Left lung (tissue), 10 donors: ENCODE results near the gene MEIKIN. TPM values are rescaled to one million over a fixed set of nuclear protein-coding genes. Genes with fewer than 3 reads are reported as not detected.

Experiments used
- ATAC-seq: fragments of 200-7000 bp; cut with Tn5 transposase; one replicate; pipeline ENCODE4 v1.9.1; 2020; ENCODE audit warnings: moderate library complexity
- DNase-seq, 4 donors: peaks; one replicate each; pipeline ENCODE4 v3.0.0-alpha.2; 2013 to 2020
- H3K27ac ChIP-seq, 2 donors: fragments of 200-600 bp; sonication (generic) in 1 of 2; one replicate each; pipeline versions ENCODE4 v1.5.0 to v1.8.0; 2020 to 2021
- H3K27me3 ChIP-seq, 2 donors: fragments of 200-600 bp; sonication (generic) in 1 of 2; one replicate each; pipeline versions ENCODE4 v1.5.0 to v1.8.0; 2020 to 2021
- H3K36me3 ChIP-seq, 2 donors: fragments of 200-600 bp; sonication (generic) in 1 of 2; one replicate each; pipeline versions ENCODE4 v1.5.0 to v1.8.0; 2020 to 2021
- H3K4me1 ChIP-seq, 2 donors: fragments of 200-600 bp; one replicate each; pipeline ENCODE4 v1.8.0; 2021
- H3K4me3 ChIP-seq, 2 donors: fragments of 200-600 bp; sonication (generic) in 1 of 2; one replicate each; pipeline versions ENCODE4 v1.5.0 to v1.8.0; 2020 to 2021; ENCODE audit warnings: mild to moderate bottlenecking in 1 of 2
- H3K9me3 ChIP-seq, 2 donors: fragments of 200-600 bp; sonication (generic) in 1 of 2; one replicate each; pipeline versions ENCODE4 v1.5.0 to v1.8.0; 2020 to 2021
- intact Hi-C, 2 donors: fragments of 100-400 bp; cut with DNase I; formaldehyde crosslinking; loops; one replicate each; pipeline versions ENCODE4 v1.11.2 to v1.14.2; 2022
- polyA plus RNA-seq, 6 donors: library from polyadenylated mRNA; unstranded; fragments of 120-200 nt; gene quantifications; one replicate each; pipeline ENCODE4 v1.2.1, GENCODE V29; 2013; ENCODE audit not compliant: insufficient read length in 6 of 6
- total RNA-seq, 2 donors: library from RNA; stranded (reverse); fragmentation: NEBNext Ultra II Directional; extraction: Animal tissue kit (Norgen Biotek cat#: 25700); gene quantifications; one replicate each; pipeline ENCODE4 v1.2.1, GENCODE V29; 2021
- TF ChIP-seq, protein P1 (sequence below), 2 donors: fragments of 200-600 bp; sonication (generic) in 1 of 2; IDR thresholded peaks; one replicate each; pipeline versions ENCODE4 v1.5.0 to v1.8.0; 2021; ENCODE audit warnings: antibody characterized with exemption in 2 of 2
- donor health status: DM: no; HTN: yes; CAD: no.
- donor health status: DM: no; HTN: no; CAD: no.

The MEIKIN gene
- total and polyA plus RNA-seq, 8 donors = 0.17 to 1.5 (median 0.85) TPM; not detected in 5

DNA sequence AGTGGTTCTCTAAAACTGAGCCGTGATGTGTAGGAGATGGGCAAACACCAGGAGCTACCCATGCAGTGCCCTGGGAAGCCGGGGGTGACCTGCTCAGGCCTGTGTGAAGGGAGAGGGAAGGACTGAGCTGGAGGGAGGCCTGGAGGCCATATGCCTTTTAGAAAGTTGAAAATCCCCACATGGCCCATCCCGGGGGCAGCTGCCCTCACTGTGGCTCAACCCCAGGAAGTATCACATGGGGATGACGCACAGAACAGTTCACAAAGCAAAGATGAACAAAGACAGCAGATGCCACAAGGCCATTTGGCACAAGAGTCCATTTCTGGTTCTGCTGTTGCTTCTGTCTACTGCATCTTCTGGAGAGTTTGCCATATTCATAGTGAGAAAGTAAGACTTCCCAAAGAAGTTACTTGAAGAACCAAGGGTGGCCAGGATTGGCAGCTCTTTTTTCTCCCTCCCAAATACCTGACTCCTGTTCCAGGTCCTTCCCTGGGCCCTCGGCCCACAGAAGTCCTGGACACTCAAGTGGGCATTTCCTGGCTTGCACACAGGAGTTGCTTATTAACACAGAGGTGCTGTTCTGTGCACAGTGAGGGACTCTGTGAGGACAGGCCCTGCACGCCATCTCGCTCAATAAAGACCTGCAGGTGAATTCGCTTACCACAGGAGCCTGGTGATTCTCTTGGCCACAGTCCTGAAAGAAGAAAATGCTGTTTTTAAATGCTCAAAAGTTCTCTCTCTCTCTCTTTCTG is 40.9 kb upstream of the MEIKIN start:
- intact Hi-C loops = no loop called here
- TF ChIP-seq, protein P1, sequence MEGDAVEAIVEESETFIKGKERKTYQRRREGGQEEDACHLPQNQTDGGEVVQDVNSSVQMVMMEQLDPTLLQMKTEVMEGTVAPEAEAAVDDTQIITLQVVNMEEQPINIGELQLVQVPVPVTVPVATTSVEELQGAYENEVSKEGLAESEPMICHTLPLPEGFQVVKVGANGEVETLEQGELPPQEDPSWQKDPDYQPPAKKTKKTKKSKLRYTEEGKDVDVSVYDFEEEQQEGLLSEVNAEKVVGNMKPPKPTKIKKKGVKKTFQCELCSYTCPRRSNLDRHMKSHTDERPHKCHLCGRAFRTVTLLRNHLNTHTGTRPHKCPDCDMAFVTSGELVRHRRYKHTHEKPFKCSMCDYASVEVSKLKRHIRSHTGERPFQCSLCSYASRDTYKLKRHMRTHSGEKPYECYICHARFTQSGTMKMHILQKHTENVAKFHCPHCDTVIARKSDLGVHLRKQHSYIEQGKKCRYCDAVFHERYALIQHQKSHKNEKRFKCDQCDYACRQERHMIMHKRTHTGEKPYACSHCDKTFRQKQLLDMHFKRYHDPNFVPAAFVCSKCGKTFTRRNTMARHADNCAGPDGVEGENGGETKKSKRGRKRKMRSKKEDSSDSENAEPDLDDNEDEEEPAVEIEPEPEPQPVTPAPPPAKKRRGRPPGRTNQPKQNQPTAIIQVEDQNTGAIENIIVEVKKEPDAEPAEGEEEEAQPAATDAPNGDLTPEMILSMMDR (IDR thresholded peaks at IDR 0.05) = no peak
- ATAC-seq (peak; percentile 27), DNase-seq (no peak)
- H3K9me3 ChIP-seq = no peaks in the 10 kb centered on the region
- no peak overlapping the region for H3K4me3 ChIP-seq
- H3K27me3 ChIP-seq = no peaks in the 10 kb centered on the region
- H3K4me1 ChIP-seq = no peaks in the 10 kb centered on the region
- H3K36me3 ChIP-seq = no peaks in the 10 kb centered on the region
- no peak overlapping the region for H3K27ac ChIP-seq

DNA sequence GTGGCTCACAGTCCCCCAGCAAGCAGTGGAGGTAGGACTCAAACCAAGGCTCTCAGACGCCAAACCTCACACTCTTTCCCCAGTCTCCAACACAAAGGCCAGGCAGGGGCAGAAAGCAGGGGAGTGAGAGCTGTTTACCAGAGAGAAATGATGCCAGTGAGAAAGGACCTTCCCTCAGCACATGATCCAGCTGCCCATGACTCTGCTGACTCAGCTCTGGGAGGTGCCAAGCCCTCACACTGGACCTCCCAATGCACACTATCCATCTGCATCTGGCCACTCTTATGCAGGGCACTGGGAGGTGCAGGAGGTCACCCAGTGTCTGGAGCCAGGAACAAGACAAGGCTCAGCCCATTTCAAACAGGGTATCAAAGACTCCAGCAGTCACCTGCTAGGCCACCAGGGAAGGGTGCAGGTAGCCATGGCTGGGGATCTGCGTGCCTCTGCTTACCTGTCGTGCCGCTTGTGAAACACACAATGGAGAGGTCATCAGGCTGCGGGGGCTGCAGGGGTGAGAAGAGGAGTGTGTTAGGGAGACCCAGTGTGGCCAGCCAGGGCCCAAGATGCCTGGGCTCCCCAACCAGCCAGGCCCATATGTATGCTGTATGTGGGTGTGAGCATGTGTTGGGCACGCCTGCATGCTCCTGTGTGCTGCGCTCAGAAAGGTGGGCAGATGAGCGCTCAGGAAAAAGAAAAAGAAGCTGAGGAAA is 39.6 kb upstream of the MEIKIN start:
- H3K9me3 ChIP-seq = no peaks in the 10 kb centered on the region
- H3K4me1 ChIP-seq = no peaks in the 10 kb centered on the region
- H3K4me3 ChIP-seq = no peak overlapping the region
- ATAC-seq (no peak), DNase-seq (no peak)
- TF ChIP-seq, protein P1 (IDR thresholded peaks at IDR 0.05) = no peak
- no peaks in the 10 kb centered on the region for H3K27me3 ChIP-seq
- H3K27ac ChIP-seq = no peak overlapping the region
- H3K36me3 ChIP-seq = no peaks in the 10 kb centered on the region
- intact Hi-C loops = no loop called here

DNA sequence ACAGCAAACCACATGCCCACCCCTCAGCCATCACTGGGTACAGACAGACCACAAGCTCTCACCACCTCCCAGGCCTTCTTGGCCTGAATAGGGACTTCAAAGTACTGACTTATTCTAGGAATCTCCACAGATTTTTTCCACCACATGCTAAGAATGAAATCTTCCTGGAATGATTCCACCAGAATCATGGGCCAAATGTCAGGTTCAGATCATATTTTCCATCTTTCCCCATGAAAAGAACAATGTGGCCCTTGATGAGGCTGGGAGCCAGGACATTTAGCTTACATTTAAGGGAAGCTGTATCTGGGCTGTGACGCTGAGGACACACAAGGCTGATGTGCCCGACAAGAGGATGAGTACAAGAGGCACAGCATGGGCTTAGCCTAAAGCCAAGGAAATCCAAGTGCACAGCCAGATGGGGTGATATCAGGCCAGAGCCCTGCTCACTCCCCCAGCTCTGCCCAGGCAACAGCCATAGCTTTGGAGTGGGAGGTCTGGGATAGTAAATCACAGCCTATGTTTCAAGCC is 37.8 kb upstream of the MEIKIN start:
- Histone ChIP-seq H3K27ac (no peak overlapping the region), H3K4me3 (no peak overlapping the region), H3K27me3 (no peaks in the 10 kb centered on the region), H3K36me3 (no peaks in the 10 kb centered on the region), H3K4me1 (no peaks in the 10 kb centered on the region), H3K9me3 (no peaks in the 10 kb centered on the region)
- TF ChIP-seq, protein P1 (IDR thresholded peaks at IDR 0.05) = no peak
- DNase-seq (no peak), ATAC-seq (peak; percentile 40)
- intact Hi-C loops = no loop called here

DNA sequence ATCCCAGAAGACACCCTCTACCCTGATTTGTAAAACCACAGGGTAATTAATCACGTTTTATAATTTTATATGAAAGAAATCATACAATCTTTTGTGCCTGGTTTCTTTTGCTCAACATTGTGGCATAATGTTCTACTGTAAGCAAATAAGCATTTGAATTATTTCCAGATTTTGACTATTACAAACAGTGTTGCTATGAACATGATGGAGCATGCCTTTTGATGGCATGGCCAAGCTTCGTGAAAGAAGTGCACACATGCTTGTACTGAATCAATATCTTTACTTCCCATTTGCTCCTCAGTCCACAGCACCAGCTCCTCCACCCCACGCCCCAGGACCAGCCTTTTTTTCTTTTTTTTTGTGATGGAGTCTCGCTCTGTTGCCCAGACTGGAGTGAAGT is 36.1 kb upstream of the MEIKIN start:
- TF ChIP-seq, protein P1 (IDR thresholded peaks at IDR 0.05) = no peak
- intact Hi-C loops = no loop called here
- H3K9me3 ChIP-seq = no peaks in the 10 kb centered on the region
- no peak overlapping the region for H3K4me3 ChIP-seq
- no peaks in the 10 kb centered on the region for H3K36me3 ChIP-seq
- DNase-seq (no peak), ATAC-seq (no peak)
- H3K27me3 ChIP-seq = no peaks in the 10 kb centered on the region
- H3K4me1 ChIP-seq = no peaks in the 10 kb centered on the region
- H3K27ac ChIP-seq = no peak overlapping the region

DNA sequence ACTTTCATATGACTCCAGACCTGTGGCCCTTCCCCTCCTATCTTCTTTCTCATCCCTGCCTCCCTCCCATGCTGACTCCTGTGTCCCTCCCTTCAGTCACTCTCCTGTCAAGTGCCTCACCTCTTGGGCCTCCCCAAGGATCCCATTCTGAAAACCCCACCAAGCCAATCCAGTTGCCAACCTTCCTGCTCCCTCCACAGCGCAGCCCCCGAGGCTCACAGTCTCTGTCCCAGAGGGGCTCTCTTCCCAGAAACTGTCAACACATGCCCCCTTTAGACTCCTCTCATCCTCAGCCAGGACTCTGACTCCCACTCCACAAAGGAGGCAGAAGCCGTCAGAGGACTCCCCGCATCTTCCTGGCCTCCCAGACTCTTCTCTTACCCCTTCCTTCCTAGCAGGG is 35.2 kb upstream of the MEIKIN start:
- DNase-seq = no peak
- no peaks in the 10 kb centered on the region for H3K27me3 ChIP-seq
- TF ChIP-seq, protein P1 (IDR thresholded peaks at IDR 0.05) = no peak
- no peak for ATAC-seq
- no peak overlapping the region for H3K4me3 ChIP-seq
- no peaks in the 10 kb centered on the region for H3K36me3 ChIP-seq
- no peaks in the 10 kb centered on the region for H3K4me1 ChIP-seq
- intact Hi-C loops = no loop called here
- H3K27ac ChIP-seq = no peak overlapping the region
- H3K9me3 ChIP-seq = no peaks in the 10 kb centered on the region
